ENCODE results near the gene SLC4A9.
"Not testable (repeated sequence)": the region's sequence is repeated elsewhere in the genome, so short reads cannot be mapped to it uniquely, and the experiment has no call there.

SLC4A9 gene

DNA sequence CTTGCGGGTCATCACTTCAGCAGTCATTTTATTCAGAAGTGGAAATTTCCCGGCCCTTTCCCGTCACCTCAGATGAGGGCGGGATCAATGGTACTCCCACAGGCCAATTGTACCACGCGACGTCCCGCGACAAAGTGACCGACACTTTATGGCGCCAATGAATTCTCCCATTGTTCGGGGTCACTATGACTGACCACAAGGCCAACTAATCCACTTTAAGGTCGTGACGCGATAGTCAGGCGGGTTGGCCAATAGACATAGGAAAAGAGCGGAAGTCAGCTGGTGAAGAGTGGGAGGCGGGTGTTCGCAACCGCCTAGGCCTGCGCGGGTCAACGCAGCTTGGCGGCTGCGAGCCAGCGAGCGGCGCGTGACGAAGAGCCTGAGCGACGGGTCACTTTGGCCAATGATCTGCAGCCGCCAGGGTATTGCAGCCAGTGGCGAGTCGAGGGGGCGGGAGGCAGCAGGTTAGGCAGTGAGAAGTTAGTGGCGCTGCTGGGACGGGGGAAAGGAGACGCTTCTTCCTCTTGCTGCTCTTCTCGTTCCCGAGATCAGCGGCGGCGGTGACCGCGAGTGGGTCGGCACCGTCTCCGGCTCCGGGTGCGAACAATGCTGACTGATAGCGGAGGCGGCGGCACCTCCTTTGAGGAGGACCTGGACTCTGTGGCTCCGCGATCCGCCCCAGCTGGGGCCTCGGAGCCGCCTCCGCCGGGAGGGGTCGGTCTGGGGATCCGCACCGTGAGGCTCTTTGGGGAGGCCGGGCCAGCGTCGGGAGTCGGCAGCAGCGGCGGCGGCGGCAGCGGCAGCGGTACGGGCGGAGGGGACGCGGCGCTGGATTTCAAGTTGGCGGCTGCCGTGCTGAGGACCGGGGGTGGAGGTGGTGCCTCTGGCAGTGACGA lies 41.6 kb downstream of the SLC4A9 start, which contains the start of gene ANKHD1:
ANKHD1 (plus strand) TSS at position 472 of the 896 bp plus-strand sequence; CDS start at position 607, 135 bp downstream.
- peak; percentile 98 for DNase-seq

DNA sequence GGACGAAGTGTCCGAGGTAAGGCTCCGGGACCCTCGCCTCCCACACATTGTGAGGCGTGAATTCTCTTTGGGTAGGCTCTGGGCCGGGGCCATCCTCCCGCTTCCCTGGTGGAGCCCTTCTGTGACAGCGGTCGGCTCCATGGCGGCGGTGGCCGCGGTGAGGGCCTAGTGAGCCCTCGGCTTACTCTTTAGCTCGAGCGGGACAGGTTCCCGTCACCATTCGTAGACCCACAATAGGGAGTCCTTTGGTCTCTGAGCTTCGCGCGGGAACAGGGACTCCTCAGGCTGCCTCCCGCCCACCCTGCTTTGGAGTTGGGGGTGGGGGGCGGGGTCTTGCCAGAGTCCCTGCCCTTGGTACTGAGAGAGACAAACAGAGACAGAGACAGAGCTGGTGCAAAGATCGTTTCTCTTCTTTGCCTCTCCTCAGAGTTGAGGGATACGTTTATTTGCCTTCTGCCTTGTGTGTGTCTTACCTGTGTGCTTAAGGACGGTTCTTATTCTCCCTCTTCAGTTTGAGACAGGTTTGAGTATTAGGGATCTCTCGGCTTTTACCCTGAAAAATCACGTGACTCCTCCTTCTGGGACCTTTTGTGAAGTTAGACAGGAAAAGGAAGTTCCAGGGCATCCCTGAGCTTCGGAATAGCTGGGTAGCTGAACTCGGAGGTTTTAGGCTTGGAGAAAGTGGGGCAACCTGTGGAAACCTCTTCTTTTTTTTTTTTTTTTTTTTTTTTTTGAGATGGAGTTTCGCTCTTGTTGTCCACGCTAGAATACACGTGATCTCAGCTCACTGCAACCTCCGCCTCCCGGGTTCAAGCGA lies 42.5 kb downstream of the SLC4A9 start:
- peak; percentile 62 for DNase-seq

DNA sequence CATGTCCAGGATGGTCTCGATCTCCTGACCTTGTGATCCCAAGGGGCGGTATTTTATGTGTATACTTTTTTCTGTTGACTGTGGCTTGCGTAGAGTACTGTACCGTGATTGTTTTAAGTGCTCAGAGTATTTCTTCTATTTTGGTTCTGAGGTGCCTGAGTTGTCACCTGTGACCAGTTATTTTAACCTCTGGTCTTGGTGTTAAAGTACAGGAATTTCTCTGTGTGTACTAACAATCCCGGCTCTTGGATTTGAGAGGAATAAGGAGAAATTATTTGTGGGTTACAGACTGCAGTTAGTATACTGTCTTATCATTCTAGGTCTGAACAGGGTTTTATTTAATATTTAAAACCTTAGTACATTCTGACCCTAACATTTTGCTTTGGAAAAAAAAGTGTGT lies 43.6 kb downstream of the SLC4A9 start:
- no peak for DNase-seq

DNA sequence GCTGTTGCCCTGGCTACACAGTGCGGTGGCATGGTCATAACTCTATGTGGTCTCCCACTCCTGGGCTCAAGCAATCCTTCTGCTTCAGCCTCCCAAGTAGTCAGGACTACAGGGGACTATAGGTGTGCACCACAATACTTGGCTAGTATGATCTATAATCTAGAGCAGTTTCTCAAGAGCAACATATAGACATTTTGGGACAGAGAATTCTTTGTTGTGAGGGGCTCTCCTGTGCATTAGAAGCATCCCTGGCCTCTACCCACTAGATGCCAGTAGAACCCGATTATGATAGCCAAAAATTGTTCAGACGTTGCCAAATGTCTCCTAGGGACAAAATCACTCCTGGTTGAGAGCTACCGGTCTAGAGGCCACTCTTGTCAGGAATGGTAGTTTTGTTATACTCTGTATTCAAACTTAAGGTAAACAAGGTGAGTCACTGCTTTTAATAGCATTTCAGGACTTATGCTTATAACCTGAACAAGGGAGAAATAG lies 48.8 kb downstream of the SLC4A9 start:
- DNase-seq: no peak

DNA sequence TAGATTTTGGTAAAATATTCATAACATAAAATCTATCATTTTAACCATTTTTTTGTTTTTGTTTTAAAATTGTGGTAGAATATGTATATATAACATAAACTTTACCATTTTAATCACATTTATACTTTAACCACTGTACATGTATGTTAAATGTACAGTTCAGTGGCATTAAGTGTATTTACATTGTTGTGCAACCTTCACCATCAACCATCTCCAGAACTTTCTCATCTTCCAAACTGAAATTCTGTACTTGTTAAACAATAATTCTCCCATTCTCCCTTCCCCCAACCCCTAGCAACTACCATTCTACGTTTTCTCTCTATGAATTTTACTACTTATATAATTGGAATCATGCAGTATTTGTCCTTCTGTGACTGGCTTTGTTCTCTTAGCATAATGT lies 53.2 kb downstream of the SLC4A9 start:
- no peak for DNase-seq

DNA sequence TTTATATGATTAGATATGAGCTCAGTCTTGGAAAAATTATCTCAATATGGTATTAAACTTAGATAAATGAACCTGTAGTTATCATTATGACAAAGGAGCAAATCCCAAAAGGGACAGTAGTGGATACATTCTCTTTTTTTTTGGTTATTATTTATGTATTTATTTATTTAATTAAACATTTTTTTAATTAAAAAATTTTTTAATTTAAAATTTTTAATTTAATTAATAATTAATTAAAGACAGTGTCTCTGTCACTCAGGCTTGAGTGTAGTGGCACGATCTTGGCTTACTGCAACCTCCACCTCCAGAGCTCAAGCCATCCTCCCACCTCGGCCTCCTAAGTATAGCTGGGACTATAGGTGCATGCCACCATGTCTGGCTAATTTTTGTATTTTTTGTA lies 57.2 kb downstream of the SLC4A9 start:
- no peak for DNase-seq

DNA sequence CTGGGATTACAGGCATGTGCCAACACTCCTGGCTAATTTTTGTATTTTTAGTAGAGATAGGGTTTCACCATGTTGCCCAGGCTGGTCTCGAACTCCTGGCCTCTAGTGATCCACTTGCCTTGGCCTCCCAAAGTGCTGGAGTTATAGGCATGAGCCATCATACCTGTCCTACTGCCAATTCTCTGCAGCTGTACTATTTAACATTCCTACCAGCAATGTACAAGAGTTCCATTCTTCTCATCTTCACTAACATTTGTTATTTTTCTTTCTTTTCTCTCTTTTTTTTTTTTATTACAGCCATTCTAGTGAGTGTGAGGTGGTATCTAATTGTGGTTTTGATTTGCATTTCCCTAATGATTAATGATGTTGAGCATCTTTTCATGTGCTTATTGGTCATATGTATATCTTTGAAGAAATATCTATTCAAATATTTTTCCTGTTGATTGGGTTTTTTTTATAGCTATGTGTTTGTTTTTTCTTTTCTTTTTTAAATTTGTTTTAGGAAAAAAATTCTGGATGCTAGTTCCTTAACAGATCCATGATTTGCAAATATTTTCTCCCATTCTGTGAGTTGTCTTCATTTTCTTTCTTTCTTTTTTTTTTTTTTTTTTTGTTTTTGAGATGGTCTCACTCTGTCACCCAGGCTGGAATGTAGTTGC lies 59.0 kb downstream of the SLC4A9 start:
- DNase-seq: no peak

DNA sequence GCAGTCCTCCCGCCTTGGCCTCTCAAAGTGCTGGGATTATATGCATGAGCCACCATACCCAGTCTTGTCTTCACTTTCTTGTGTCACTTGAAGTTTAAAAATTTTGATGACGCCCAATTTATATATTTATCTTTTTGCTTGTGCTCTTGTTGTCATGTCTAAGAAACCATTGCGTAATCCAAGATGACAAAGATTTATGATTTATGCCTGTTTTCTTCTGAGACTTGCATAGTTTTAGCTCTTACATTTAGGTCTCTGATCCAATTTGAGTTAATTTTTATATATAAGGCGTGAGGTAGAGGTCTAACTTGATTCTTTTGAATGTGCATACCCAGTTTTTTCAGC lies 60.2 kb downstream of the SLC4A9 start:
- DNase-seq: no peak

DNA sequence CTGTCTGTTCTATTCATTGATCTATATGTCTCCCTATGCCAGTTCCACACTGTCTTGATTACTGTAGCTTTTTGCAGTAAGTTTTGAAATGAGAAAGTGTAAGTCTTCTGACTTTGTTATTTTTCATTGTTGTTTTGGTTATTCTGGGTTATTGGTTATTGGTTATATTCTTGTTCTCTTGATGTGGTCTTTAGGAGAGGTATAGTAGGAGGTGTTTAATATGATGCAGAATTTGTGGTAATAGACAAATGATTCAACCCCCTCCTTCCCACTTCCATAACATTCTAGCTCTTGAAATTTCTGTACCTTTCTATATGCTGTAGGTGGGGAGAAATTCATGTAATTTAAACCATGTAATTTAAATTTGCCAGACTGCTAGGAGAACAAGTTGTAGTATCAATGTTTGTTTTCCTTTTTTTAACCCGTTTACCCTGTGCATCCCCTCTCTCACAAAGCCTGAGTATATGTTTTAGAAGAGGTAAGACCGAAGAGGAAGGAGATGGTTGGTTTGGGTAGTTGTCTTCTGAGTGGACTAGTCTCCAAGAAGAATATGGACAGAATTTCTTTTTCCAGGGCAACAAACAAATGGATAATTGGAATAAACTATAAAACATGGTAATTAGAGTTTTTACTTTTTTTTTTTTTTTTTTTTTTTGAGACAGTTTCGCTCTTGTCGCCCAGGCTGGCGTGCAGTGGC lies 60.8 kb downstream of the SLC4A9 start:
- DNase-seq: no peak

DNA sequence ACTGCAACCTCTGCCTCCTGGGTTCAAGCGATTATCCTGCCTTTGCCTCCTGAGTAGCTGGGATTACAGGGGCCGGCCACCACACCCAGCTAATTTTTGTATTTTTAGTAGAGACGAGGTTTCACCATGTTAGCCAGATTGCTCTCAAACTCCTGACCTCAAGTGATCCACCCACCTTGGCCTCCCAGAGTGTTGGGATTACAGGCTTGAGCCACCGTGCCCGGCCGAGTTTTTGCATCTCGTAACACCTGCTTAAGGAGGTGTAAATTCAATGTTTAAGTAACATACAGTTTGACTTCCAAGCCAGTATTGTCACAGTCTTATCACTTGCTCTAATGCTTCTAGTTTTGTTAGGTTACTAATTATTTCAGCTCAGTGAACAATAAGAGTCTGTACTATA lies 61.4 kb downstream of the SLC4A9 start:
- not testable (repeated sequence) for DNase-seq

DNA sequence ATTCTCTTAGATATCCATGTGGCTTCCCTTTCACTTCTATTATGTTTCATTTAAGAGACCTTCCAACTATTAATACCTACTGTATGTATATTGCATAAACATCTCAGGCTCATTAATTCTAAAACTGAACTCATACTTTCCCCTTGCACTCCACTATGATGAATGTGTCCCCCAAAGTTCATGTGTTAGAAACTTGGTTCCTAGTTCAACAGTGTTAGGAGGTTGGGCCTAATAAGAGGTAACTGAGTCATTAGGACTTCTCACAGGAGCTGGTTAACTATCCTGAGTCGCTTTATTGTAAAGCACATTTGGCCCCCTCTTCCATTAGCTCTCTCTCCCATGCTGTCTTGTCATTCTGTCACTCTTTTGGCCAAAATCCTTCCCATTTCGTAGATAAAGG lies 63.6 kb downstream of the SLC4A9 start:
- DNase-seq: no peak

DNA sequence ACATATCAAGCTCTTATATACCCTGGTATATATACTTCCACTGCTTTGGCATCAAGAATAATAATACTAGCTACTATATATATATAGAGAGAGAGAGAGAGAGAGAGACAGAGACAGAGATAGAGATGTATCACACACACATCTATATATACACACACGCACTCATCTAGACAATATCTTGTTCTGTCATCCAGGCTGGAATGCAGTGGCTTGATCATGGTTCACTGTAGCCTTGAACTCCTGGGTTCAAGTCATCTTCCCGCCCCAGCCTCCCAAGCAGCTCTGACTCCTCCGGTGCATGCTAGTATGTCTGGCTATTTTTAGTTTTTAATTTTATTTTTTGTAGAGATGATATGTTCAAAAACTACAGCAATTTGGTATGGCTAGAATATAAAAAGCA lies 64.1 kb downstream of the SLC4A9 start:
- no peak for DNase-seq
